ENCODE measurements around the gene CTXND2.
A peak's percentile ranks its signal among the peaks of the same experiment; 100 is the strongest.
"Not testable (repeated sequence)": the region's sequence is repeated elsewhere in the genome, so short reads cannot be mapped to it uniquely, and the experiment has no call there.

Gene CTXND2

GRCh38 chr1:150893336-150893913, 6.5 kb downstream of the CTXND2 start:
- DNase-seq, result no peak

- DNase-seq, result no peak
These were observed 8.7 kb downstream of the CTXND2 start for GRCh38 chr1:150895618-150896017.

GRCh38 chr1:150899795-150900194, 12.9 kb downstream of the CTXND2 start:
- not testable (repeated sequence) for DNase-seq

- no peak for DNase-seq
These were observed 15.4 kb downstream of the CTXND2 start for GRCh38 chr1:150902346-150902745.

- DNase-seq, result no peak
These were observed 15.8 kb downstream of the CTXND2 start for GRCh38 chr1:150902751-150903150.

GRCh38 chr1:150905301-150905700, 18.4 kb downstream of the CTXND2 start:
- no peak for DNase-seq

- DNase-seq, result no peak
These were observed 19.4 kb downstream of the CTXND2 start for GRCh38 chr1:150906329-150906728.

- no peak for DNase-seq
These were observed 19.9 kb downstream of the CTXND2 start for GRCh38 chr1:150906813-150907212.

GRCh38 chr1:150909585-150910180, 22.7 kb downstream of the CTXND2 start:
- no peak for DNase-seq

- DNase-seq, result no peak
These were observed 25.7 kb downstream of the CTXND2 start for GRCh38 chr1:150912623-150913022.

GRCh38 chr1:150917387-150917786, 30.5 kb downstream of the CTXND2 start:
- no peak for DNase-seq

- peak; percentile 66 for DNase-seq
These were observed 35.6 kb downstream of the CTXND2 start for GRCh38 chr1:150922519-150922975.

GRCh38 chr1:150925080-150925479, 38.1 kb downstream of the CTXND2 start:
- DNase-seq, result no peak

GRCh38 chr1:150926097-150926741, 39.3 kb downstream of the CTXND2 start, which contains the start of gene SETDB1:
SETDB1 (plus strand) TSS chr1:150926363; CDS start chr1:150927715, 1,352 bp downstream.
- DNase-seq, result peak; percentile 95

GRCh38 chr1:150927624-150928023, 40.7 kb downstream of the CTXND2 start:
- DNase-seq, result no peak

- no peak for DNase-seq
These were observed 41.4 kb downstream of the CTXND2 start for GRCh38 chr1:150928286-150928685.

GRCh38 chr1:150928775-150929174, 41.8 kb downstream of the CTXND2 start:
- not testable (repeated sequence) for DNase-seq

- no peak for DNase-seq
These were observed 44.8 kb downstream of the CTXND2 start for GRCh38 chr1:150931773-150932172.

GRCh38 chr1:150944856-150945255, 57.9 kb downstream of the CTXND2 start:
- DNase-seq, result no peak

- DNase-seq, result no peak
These were observed 67.8 kb downstream of the CTXND2 start for GRCh38 chr1:150954708-150955107.

GRCh38 chr1:150955280-150955679, 68.3 kb downstream of the CTXND2 start:
- DNase-seq, result no peak

- no peak for DNase-seq
These were observed 70.7 kb downstream of the CTXND2 start for GRCh38 chr1:150957666-150958065.

- no peak for DNase-seq
These were observed 73.7 kb downstream of the CTXND2 start for GRCh38 chr1:150960646-150961045.

- DNase-seq, result no peak
These were observed 74.8 kb downstream of the CTXND2 start for GRCh38 chr1:150961756-150962155.

Data from NCI-H2171 (cell line).